GM12878 (cell line): ENCODE results near the gene TXNDC12. TPM values are rescaled to one million over a fixed set of nuclear protein-coding genes. Genes with fewer than 3 reads are reported as not detected.

Source experiments
- ATAC-seq: fragments of 200-7000 bp; cut with Tn5 transposase; 3 replicates; pipeline ENCODE4 v1.9.1; 2020; ENCODE audit warnings: mild to moderate bottlenecking, moderate library complexity
- BruUV-seq: library from RNA; stranded (reverse); fragments of 400-500 nt; replicated peaks from 2 replicates; lab custom pipeline; 2021; lab: Mats Ljungman, UMichigan
- CTCF ChIA-PET: fragments of 300-600 bp; sonication (Branson Sonifier 250); formaldehyde crosslinking; extraction: SDS; loops from one replicate; lab custom pipeline; 2021; ENCODE audit warnings: inconsistent platforms; lab: Yijun Ruan, JAX
- POLR2A ChIA-PET: fragments of 350-600 bp; formaldehyde crosslinking; extraction: SDS; loops from one replicate; lab custom pipeline; 2021; ENCODE audit warnings: inconsistent platforms; lab: Charles Lee
- RAD21 ChIA-PET: fragments of 300-600 bp; sonication (Branson Sonifier 250); formaldehyde crosslinking; loops from one replicate; lab custom pipeline; 2023; ENCODE audit warnings: antibody characterized with exemption; ENCODE audit not compliant: unreplicated experiment; lab: Charles Lee
- SMC1A ChIA-PET: fragments of 300-600 bp; sonication (Branson Sonifier 250); formaldehyde crosslinking; loops from one replicate; lab custom pipeline; 2023; ENCODE audit not compliant: unreplicated experiment, uncharacterized antibody; lab: Charles Lee
- DNase-seq: peaks from one replicate; pipeline ENCODE4 v3.0.0-alpha.2; 2011; ENCODE audit warnings: low read depth, low spot score
- FAIRE-seq: peaks from 3 replicates; lab custom pipeline; 2011; peaks lifted over from hg19 to GRCh38; lab: Jason Lieb, UNC
- H2AFZ ChIP-seq: 2 replicates; pipeline ENCODE4 v1.6.0; 2011; ENCODE audit warnings: low read depth, low read length, control low read depth; ENCODE audit not compliant: control insufficient read depth
- H3K27ac ChIP-seq: 2 replicates; pipeline ENCODE4 v1.5.1; 2011; ENCODE audit warnings: control low read depth; ENCODE audit not compliant: control insufficient read depth, insufficient read depth
- H3K27me3 ChIP-seq, 2 experiments: replicated peaks in 1 of 2; 2 replicates each; pipeline versions ENCODE4 v1.6.0 to v1.6.1; 2011; ENCODE audit warnings: low read length in 1 of 2; ENCODE audit not compliant: control insufficient read depth in 2 of 2, insufficient read depth in 2 of 2
- H3K36me3 ChIP-seq, 2 experiments: 2 replicates each; pipeline ENCODE4 v1.5.1; 2011; ENCODE audit warnings: low read length in 1 of 2; ENCODE audit not compliant: control insufficient read depth in 2 of 2, insufficient read depth in 2 of 2
- H3K4me1 ChIP-seq: 2 replicates; pipeline ENCODE4 v1.6.1; 2011; ENCODE audit warnings: mild to moderate bottlenecking, low read length, moderate library complexity, mixed read lengths; ENCODE audit not compliant: control insufficient read depth, insufficient read depth
- H3K4me2 ChIP-seq: 2 replicates; pipeline ENCODE4 v1.6.0; 2011; ENCODE audit warnings: control low read depth; ENCODE audit not compliant: control insufficient read depth, insufficient read depth
- H3K4me3 ChIP-seq: fragments of 200-600 bp; sonication (generic); 2 replicates; pipeline ENCODE4 v1.5.1; 2016
- H3K79me2 ChIP-seq: 2 replicates; pipeline ENCODE4 v1.6.0; 2011; ENCODE audit warnings: low read length; ENCODE audit not compliant: control insufficient read depth, insufficient read depth
- H3K9ac ChIP-seq: 2 replicates; pipeline ENCODE4 v1.8.0; 2011; ENCODE audit warnings: low read length, control low read depth, mixed read lengths; ENCODE audit not compliant: control insufficient read depth, insufficient read depth
- H3K9me3 ChIP-seq: replicated peaks from 3 replicates; pipeline ENCODE4 v1.5.1; 2011; ENCODE audit warnings: mild to moderate bottlenecking, low read length; ENCODE audit not compliant: control insufficient read depth, insufficient read depth
- H4K20me1 ChIP-seq: 2 replicates; pipeline ENCODE4 v1.6.0; 2011; ENCODE audit not compliant: control insufficient read depth, insufficient read depth
- GABPA ChIP-seq: IDR thresholded peaks from 2 replicates; pipeline ENCODE4 v1.6.1; 2014; ENCODE audit warnings: antibody characterized with exemption, low read depth, mild to moderate bottlenecking, inconsistent platforms
- IRF4 ChIP-seq: IDR thresholded peaks from 2 replicates; pipeline ENCODE4 v1.6.1; 2011; ENCODE audit warnings: low read depth, low read length
- SUPT20H ChIP-seq: IDR thresholded peaks from 2 replicates; pipeline ENCODE4 v1.6.1; 2011; ENCODE audit warnings: low read depth, mild to moderate bottlenecking, low read length, moderate library complexity, borderline replicate concordance; ENCODE audit not compliant: control insufficient read depth
- ZNF384 ChIP-seq: IDR thresholded peaks from 2 replicates; pipeline ENCODE4 v1.6.1; 2012; ENCODE audit warnings: low read depth, mild to moderate bottlenecking, low read length, improper control_type of control experiment, borderline replicate concordance
- WGBS: methylation state at CpG from one replicate; pipeline ENCODE4 v1.1.6; 2016; ENCODE audit warnings: low lambda C conversion rate; ENCODE audit not compliant: insufficient replicate concordance, insufficient coverage; ENCODE audit errors: missing lambda C conversion rate; 5-methylcytosine and 5-hydroxymethylcytosine counted together
- in situ Hi-C: fragments of 300-500 bp; cut with MboI; formaldehyde crosslinking; loops from 9 replicates; pipeline ENCODE4 v1.14.3; 2018; ENCODE audit warnings: mixed read lengths
- intact Hi-C: fragments of 100-400 bp; cut with micrococcal nuclease; formaldehyde crosslinking; loops from one replicate; pipeline ENCODE4 v1.14.2; 2022; ENCODE audit not compliant: unreplicated experiment
- polyA plus RNA-seq, 11 experiments: library from polyadenylated mRNA; depleted of rRNA in 4 of 11; unstranded in 6 of 11; stranded (reverse) in 5 of 11; fragments of >200 nt; fragmentation: Nextera tagmentation in 4 of 11; fragmentation: Illumina TruSeq in 1 of 11; extraction: Ambion mirVana in 4 of 11; extraction: Trizol in 1 of 11; gene quantifications; 1 replicate in 1 of 11; 2 replicates in 10 of 11; pipeline versions ENCODE4 v1.2.1 to v1.2.3, GENCODE V29; 2011 to 2016; ENCODE audit warnings: inconsistent platforms in 2 of 11, missing spikeins in 2 of 11, low read depth in 1 of 11
- total RNA-seq, 4 experiments: library from RNA; depleted of rRNA in 3 of 4; stranded (reverse); fragments of >200 nt in 3 of 4; fragmentation: Illumina TruSeq in 1 of 4; extraction: Trizol in 1 of 4; gene quantifications; 2 replicates each; pipeline versions ENCODE4 v1.2.1 to v1.2.3, GENCODE V29; 2013 to 2021
- TF ChIP-seq, protein P1 (sequence below): fragments of 150-350 bp; IDR thresholded peaks from 2 replicates; pipeline ENCODE4 v1.6.1; 2016; ENCODE audit warnings: low read depth, low read length
- TF ChIP-seq, protein P2 (sequence below), 3 experiments: IDR thresholded peaks in 2 of 3; conservative IDR thresholded peaks in 1 of 3; 2 replicates each; pipeline ENCODE4 v1.5.1; 2011; ENCODE audit warnings: low read depth in 3 of 3, low read length in 3 of 3, mild to moderate bottlenecking in 3 of 3, control low read depth in 2 of 3, moderate library complexity in 2 of 3, inconsistent platforms in 1 of 3, mixed read lengths in 1 of 3; ENCODE audit not compliant: control insufficient read depth in 2 of 3, insufficient read depth in 1 of 3; ENCODE audit errors: extremely low read depth in 1 of 3
- TF ChIP-seq, protein P3 (sequence below): fragments of 450-650 bp; IDR thresholded peaks from 2 replicates; pipeline ENCODE4 v1.6.1; 2017; ENCODE audit warnings: mild to moderate bottlenecking, low read depth, inconsistent platforms; ENCODE audit not compliant: poor library complexity, severe bottlenecking
- TF ChIP-seq, protein P4 (sequence below): fragments of 450-650 bp; IDR thresholded peaks from 2 replicates; pipeline ENCODE4 v1.6.1; 2017; ENCODE audit warnings: low read depth, mild to moderate bottlenecking, moderate library complexity
- TF ChIP-seq, protein P5 (sequence below): fragments of 450-650 bp; formaldehyde crosslinking; IDR thresholded peaks from 2 replicates; pipeline ENCODE4 v1.4.0; 2022; ENCODE audit warnings: mild to moderate bottlenecking, moderate library complexity

The TXNDC12 gene
- total and polyA plus RNA-seq, 10 of the 15 experiments (the other 5 are each of a cell fraction or from before 2014, with no cell fraction given) = 6.7 to 41.7 (median 17.7) TPM

DNA sequence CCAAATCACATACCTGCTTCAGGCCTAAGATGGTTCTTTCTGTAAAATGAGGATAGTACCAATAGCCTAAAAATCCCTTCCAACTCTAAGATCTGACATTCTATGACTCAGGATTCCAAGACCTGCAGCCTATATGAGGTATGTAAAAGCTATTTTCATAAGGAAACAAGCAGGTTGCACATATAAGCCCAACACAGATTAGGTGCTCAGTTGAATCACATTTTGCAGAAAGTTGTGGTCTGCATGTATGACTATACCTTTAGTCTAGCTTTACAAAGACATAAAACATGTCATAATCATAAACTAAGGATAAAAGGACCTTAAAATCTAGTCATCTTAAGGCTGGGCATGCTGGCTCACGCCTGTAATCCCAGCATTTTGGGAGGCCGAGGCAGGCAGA is 28.7 kb downstream of the TXNDC12 start:
- ChIA-PET POLR2A (interaction anchor here (0.7 kb wide), 1 partner anchor 9 kb away, joined by 6 read pairs; no protein-coding TSS in a partner anchor), RAD21 (no interaction called here), CTCF (no interaction called here), SMC1A (no interaction called here)
- FAIRE-seq (no peak), ATAC-seq (no peak), DNase-seq (no peak)
- Histone ChIP-seq H2AFZ (no peak overlapping the region), H3K27me3 (no peaks in the 10 kb centered on the region), H4K20me1 (no peaks in the 10 kb centered on the region), H3K79me2 (peaks cover 14% of the 10 kb centered on the region), H3K4me2 (no peak overlapping the region), H3K9me3 (no peaks in the 10 kb centered on the region), H3K4me1 (peaks cover 5% of the 10 kb centered on the region), H3K9ac (no peak overlapping the region), H3K36me3 (peaks cover 2 to 20% of the 10 kb centered on the region in 2 experiments), H3K27ac (no peak overlapping the region), H3K4me3 (no peak overlapping the region)
- TF ChIP-seq, protein P1, sequence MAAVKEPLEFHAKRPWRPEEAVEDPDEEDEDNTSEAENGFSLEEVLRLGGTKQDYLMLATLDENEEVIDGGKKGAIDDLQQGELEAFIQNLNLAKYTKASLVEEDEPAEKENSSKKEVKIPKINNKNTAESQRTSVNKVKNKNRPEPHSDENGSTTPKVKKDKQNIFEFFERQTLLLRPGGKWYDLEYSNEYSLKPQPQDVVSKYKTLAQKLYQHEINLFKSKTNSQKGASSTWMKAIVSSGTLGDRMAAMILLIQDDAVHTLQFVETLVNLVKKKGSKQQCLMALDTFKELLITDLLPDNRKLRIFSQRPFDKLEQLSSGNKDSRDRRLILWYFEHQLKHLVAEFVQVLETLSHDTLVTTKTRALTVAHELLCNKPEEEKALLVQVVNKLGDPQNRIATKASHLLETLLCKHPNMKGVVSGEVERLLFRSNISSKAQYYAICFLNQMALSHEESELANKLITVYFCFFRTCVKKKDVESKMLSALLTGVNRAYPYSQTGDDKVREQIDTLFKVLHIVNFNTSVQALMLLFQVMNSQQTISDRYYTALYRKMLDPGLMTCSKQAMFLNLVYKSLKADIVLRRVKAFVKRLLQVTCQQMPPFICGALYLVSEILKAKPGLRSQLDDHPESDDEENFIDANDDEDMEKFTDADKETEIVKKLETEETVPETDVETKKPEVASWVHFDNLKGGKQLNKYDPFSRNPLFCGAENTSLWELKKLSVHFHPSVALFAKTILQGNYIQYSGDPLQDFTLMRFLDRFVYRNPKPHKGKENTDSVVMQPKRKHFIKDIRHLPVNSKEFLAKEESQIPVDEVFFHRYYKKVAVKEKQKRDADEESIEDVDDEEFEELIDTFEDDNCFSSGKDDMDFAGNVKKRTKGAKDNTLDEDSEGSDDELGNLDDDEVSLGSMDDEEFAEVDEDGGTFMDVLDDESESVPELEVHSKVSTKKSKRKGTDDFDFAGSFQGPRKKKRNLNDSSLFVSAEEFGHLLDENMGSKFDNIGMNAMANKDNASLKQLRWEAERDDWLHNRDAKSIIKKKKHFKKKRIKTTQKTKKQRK = no peak
- TF ChIP-seq, protein P2, sequence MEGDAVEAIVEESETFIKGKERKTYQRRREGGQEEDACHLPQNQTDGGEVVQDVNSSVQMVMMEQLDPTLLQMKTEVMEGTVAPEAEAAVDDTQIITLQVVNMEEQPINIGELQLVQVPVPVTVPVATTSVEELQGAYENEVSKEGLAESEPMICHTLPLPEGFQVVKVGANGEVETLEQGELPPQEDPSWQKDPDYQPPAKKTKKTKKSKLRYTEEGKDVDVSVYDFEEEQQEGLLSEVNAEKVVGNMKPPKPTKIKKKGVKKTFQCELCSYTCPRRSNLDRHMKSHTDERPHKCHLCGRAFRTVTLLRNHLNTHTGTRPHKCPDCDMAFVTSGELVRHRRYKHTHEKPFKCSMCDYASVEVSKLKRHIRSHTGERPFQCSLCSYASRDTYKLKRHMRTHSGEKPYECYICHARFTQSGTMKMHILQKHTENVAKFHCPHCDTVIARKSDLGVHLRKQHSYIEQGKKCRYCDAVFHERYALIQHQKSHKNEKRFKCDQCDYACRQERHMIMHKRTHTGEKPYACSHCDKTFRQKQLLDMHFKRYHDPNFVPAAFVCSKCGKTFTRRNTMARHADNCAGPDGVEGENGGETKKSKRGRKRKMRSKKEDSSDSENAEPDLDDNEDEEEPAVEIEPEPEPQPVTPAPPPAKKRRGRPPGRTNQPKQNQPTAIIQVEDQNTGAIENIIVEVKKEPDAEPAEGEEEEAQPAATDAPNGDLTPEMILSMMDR (IDR thresholded peaks at IDR 0.05 in 2 of 3, conservative IDR thresholded peaks at IDR 0.05 in 1 of 3; ENCODE audit: control insufficient read depth in 2 of 3, extremely low read depth in 1 of 3, insufficient read depth in 1 of 3, low read depth in 3 of 3, low read length in 3 of 3) = no peak
- TF ChIP-seq ZNF384 (no peak), IRF4 (no peak), SUPT20H (no peak), GABPA (no peak)
- TF ChIP-seq, protein P3, sequence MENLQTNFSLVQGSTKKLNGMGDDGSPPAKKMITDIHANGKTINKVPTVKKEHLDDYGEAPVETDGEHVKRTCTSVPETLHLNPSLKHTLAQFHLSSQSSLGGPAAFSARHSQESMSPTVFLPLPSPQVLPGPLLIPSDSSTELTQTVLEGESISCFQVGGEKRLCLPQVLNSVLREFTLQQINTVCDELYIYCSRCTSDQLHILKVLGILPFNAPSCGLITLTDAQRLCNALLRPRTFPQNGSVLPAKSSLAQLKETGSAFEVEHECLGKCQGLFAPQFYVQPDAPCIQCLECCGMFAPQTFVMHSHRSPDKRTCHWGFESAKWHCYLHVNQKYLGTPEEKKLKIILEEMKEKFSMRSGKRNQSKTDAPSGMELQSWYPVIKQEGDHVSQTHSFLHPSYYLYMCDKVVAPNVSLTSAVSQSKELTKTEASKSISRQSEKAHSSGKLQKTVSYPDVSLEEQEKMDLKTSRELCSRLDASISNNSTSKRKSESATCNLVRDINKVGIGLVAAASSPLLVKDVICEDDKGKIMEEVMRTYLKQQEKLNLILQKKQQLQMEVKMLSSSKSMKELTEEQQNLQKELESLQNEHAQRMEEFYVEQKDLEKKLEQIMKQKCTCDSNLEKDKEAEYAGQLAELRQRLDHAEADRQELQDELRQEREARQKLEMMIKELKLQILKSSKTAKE = no peak
- TF ChIP-seq, protein P4, sequence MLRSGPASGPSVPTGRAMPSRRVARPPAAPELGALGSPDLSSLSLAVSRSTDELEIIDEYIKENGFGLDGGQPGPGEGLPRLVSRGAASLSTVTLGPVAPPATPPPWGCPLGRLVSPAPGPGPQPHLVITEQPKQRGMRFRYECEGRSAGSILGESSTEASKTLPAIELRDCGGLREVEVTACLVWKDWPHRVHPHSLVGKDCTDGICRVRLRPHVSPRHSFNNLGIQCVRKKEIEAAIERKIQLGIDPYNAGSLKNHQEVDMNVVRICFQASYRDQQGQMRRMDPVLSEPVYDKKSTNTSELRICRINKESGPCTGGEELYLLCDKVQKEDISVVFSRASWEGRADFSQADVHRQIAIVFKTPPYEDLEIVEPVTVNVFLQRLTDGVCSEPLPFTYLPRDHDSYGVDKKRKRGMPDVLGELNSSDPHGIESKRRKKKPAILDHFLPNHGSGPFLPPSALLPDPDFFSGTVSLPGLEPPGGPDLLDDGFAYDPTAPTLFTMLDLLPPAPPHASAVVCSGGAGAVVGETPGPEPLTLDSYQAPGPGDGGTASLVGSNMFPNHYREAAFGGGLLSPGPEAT = no peak
- TF ChIP-seq, protein P5, sequence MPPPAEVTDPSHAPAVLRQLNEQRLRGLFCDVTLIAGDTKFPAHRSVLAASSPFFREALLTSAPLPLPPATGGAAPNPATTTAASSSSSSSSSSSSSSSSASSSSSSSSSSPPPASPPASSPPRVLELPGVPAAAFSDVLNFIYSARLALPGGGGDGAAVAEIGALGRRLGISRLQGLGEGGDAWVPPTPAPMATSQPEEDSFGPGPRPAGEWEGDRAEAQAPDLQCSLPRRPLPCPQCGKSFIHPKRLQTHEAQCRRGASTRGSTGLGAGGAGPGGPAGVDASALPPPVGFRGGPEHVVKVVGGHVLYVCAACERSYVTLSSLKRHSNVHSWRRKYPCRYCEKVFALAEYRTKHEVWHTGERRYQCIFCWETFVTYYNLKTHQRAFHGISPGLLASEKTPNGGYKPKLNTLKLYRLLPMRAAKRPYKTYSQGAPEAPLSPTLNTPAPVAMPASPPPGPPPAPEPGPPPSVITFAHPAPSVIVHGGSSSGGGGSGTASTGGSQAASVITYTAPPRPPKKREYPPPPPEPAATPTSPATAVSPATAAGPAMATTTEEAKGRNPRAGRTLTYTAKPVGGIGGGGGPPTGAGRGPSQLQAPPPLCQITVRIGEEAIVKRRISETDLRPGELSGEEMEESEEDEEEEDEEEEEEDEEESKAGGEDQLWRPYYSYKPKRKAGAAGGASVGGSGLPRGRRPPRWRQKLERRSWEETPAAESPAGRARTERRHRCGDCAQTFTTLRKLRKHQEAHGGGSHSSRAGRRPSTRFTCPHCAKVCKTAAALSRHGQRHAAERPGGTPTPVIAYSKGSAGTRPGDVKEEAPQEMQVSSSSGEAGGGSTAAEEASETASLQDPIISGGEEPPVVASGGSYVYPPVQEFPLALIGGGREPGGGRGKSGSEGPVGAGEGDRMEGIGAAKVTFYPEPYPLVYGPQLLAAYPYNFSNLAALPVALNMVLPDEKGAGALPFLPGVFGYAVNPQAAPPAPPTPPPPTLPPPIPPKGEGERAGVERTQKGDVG = no peak
- intact Hi-C loops (no loop called here), in situ Hi-C loops (no loop called here)
- 100% methylated on average over 2 of the region's 2 CpGs for WGBS
- BruUV-seq = no TSS peak
